GM12872 (cell line): ENCODE data around the gene NCKAP5.

ENCODE experiments used
- TF ChIP-seq, protein P1 (sequence below): IDR thresholded peaks from 3 replicates; pipeline ENCODE4 v1.5.1; 2011; ENCODE audit warnings: low read depth, mild to moderate bottlenecking, low read length, moderate library complexity; ENCODE audit not compliant: insufficient read depth

The NCKAP5 gene

DNA sequence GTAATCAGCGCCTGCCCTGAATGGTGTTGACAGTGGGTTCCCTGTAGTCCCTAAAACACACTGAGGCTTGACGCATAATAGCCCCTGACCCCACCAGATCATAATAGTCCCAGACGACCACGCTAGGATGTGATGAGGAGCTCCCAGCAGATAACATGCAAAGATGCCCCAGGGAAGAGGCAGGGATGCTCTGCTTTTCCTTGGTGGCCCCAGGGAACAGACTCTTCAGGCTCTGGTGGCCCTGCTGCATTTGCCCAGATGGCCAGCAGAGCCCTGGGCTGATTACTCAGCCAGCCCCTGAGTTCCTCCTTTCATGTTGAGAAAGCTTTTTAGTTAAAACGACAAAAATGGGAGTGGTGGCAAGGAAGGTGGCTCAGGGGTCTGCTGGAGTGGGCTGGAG is 5.9 kb upstream of the NCKAP5 start:
- TF ChIP-seq, protein P1, sequence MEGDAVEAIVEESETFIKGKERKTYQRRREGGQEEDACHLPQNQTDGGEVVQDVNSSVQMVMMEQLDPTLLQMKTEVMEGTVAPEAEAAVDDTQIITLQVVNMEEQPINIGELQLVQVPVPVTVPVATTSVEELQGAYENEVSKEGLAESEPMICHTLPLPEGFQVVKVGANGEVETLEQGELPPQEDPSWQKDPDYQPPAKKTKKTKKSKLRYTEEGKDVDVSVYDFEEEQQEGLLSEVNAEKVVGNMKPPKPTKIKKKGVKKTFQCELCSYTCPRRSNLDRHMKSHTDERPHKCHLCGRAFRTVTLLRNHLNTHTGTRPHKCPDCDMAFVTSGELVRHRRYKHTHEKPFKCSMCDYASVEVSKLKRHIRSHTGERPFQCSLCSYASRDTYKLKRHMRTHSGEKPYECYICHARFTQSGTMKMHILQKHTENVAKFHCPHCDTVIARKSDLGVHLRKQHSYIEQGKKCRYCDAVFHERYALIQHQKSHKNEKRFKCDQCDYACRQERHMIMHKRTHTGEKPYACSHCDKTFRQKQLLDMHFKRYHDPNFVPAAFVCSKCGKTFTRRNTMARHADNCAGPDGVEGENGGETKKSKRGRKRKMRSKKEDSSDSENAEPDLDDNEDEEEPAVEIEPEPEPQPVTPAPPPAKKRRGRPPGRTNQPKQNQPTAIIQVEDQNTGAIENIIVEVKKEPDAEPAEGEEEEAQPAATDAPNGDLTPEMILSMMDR = no peak

DNA sequence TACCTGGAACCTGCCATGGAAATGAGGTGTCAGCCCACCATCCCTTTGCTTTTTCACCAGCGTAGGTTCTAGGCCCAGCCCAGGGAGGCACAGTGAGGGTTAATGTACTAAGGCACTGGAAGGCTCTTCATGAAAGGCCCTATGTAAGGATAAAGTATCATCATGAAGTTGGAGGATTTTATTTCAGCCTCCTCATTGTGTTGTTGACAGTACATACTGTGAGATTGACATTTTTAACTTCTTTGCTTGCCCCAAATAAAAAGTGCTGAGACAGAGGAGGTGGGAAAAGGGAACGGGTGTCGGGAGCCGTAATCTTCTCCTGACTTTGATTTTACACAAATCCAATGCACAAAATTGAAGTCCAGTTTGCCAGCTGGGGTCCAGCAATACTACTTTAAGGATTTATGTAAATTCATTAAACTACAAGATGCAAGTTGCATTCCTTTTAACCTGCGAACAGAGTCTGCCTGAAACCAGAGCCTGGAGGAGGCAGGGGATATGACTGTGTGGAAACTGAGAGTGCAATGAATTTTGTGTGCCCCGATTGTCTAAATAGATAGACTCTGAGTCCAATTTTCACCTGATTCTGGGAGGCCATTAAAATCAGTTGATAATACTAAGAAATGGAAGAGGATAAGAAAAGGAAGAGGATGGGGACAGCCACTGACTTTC is 5.4 kb upstream of the NCKAP5 start:
- TF ChIP-seq, protein P1 = no peak

DNA sequence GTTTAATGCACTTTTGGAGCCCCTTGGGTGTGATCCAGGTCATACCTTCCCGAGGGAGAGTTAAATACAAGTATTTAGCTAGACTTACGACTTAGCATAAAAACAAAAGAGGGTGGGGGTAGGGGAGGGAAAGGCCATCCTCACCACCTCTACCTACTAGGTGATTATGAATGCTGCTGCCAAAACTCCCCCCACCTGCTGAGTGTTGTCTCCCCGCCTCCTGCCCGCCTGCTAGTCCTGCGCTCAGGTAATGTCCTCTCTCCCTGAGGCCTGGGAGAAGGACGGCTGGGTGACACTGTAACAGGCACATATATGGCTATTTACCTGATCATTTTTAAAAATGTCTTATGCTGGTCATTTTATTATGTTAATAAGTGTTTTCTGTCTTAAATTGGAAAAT is 3.0 kb upstream of the NCKAP5 start:
- TF ChIP-seq, protein P1 = no peak

DNA sequence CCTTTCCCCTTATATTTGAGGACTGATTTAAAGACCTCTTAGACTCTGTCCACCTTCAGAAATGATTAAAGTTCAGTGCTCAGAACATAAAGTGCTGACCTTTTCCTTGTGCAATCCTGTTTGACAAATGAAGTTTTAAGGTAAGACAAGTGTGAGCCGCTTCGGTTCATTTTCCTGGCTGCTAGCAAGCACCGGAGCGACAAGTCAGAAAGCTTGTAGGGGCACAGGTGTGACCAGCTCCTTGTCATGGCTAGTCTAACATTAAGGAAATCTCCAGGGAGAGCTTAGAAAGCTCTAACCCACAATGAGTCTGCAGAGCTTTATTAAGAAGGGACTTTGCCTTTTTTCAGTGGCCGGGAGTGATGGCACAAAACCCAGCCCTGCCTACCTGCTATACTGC is 2.3 kb upstream of the NCKAP5 start:
- TF ChIP-seq, protein P1 = no peak

DNA sequence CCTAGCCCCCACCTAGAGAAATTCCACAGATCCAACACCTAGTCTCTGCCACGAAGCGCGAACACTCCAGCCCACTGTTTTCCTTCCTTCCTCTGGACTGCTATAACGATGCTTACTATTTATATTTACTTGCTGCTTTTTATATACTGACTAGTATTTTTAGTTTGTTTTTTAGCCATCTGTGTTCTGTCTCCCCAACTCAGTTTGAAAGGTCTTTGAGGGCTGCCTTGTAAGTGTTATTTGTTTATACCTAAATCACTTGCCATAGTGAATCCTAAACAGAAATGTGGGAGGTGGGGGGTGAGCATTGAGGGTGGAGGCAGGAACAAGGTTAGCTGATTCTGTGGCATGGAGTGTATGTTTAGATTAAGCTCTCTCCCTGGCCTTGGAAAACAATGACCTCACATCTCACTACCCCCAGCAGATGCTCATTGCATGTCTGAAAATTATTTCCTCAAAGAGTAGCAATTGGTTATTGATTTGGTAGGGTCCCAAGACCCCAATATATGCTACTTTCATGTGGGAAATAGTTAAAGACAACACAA is 1.1 kb upstream of the NCKAP5 start:
- TF ChIP-seq, protein P1 = no peak

DNA sequence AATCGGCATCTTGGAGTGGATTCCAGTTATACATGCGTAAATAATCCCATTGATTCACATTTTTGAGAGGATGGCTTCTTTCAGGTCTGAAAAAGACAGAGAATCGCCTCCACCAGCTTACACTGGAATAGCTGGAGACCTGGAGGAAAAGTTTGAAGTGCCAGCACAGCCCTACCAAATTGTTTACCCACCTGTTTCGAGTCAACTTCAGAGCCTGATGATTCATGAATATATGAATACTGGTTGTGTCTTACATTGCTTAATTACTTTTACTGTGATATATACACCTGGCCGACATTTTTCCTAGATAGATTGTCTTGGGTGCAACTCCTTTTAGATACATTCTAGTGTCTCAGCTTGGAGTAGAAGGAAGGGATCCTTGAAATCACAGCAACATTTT is 335 bp upstream of the NCKAP5 start:
- TF ChIP-seq, protein P1 = no peak

DNA sequence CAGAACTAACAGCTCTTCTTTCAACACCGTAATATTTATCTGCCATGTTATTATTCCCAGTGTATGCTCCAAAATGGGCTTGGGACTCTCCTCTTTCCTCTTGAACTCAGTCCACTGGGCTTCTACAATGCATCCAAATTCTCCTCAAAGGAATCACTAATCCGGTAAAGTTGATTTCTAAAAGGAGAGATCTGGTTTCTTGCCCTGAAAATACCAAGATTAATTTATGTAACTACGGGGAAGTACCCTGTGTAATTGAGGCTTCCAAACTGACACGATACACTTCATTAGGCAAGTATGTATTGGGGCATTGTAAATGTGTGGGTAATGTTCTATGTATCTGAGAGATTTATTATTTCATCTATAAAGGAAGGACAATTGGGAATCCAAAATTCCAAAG is 5.7 kb downstream of the NCKAP5 start:
- TF ChIP-seq, protein P1 = no peak
